Testis (tissue), 2 donors: ENCODE results near the gene APOBEC3F.

Experiments
- POLR2A ChIP-seq: fragments of 450-650 bp; IDR thresholded peaks from one replicate; pipeline ENCODE4 v1.6.1; 2017; ENCODE audit warnings: antibody characterized with exemption, mild to moderate bottlenecking, moderate library complexity
- TF ChIP-seq, protein P1 (sequence below), 3 experiments: fragments of 450-650 bp in 2 of 3; fragments of 200-600 bp in 1 of 3; sonication (generic) in 1 of 3; IDR thresholded peaks; one replicate each; pipeline ENCODE4 v1.5.1; 2016 to 2019; ENCODE audit warnings: antibody characterized with exemption in 3 of 3, mild to moderate bottlenecking in 2 of 3, moderate library complexity in 1 of 3

- TF ChIP-seq, protein P1, sequence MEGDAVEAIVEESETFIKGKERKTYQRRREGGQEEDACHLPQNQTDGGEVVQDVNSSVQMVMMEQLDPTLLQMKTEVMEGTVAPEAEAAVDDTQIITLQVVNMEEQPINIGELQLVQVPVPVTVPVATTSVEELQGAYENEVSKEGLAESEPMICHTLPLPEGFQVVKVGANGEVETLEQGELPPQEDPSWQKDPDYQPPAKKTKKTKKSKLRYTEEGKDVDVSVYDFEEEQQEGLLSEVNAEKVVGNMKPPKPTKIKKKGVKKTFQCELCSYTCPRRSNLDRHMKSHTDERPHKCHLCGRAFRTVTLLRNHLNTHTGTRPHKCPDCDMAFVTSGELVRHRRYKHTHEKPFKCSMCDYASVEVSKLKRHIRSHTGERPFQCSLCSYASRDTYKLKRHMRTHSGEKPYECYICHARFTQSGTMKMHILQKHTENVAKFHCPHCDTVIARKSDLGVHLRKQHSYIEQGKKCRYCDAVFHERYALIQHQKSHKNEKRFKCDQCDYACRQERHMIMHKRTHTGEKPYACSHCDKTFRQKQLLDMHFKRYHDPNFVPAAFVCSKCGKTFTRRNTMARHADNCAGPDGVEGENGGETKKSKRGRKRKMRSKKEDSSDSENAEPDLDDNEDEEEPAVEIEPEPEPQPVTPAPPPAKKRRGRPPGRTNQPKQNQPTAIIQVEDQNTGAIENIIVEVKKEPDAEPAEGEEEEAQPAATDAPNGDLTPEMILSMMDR (IDR thresholded peaks at IDR 0.05): no peak
- no peak for TF ChIP-seq POLR2A
Observed at GRCh38 chr22:39017596-39018365, 22.9 kb upstream of the APOBEC3F start.
